Thyroid gland (tissue), 4 donors: Measurements from ENCODE around the gene CCR5AS.
A peak's percentile ranks its signal among the peaks of the same experiment; 100 is the strongest.

Experiments used
- DNase-seq, 2 donors: peaks; one replicate each; pipeline ENCODE4 v3.0.0-alpha.2; 2019
- H3K27ac ChIP-seq, 3 donors: fragments of 200-600 bp; sonication (generic); 1 replicate in 2 of 3; 2 replicates in 1 of 3; pipeline ENCODE4 v1.5.1; 2016 to 2019; ENCODE audit warnings: mild to moderate bottlenecking in 1 of 3, moderate library complexity in 1 of 3
- H3K27me3 ChIP-seq: fragments of 200-600 bp; sonication (generic); one replicate; pipeline ENCODE4 v1.5.1; 2019
- H3K36me3 ChIP-seq, 2 donors: fragments of 200-600 bp; sonication (generic); one replicate each; pipeline ENCODE4 v1.5.1; 2016 to 2019
- H3K4me1 ChIP-seq, 2 donors: fragments of 200-600 bp; sonication (generic); one replicate each; pipeline ENCODE4 v1.5.1; 2017 to 2019
- H3K4me3 ChIP-seq, 3 donors: fragments of 200-600 bp; sonication (generic); replicated peaks in 1 of 3; 1 replicate in 2 of 3; 2 replicates in 1 of 3; pipeline ENCODE4 v1.5.1; 2016; ENCODE audit warnings: mild to moderate bottlenecking in 1 of 3
- H3K9me3 ChIP-seq: fragments of 200-600 bp; sonication (generic); one replicate; pipeline ENCODE4 v1.5.1; 2017
- CTCF ChIP-seq, 6 experiments: fragments of 200-600 bp in 3 of 6; fragments of 450-650 bp in 3 of 6; sonication (generic) in 3 of 6; IDR thresholded peaks; one replicate each; pipeline ENCODE4 v1.5.1; 2016 to 2019; ENCODE audit warnings: antibody characterized with exemption in 6 of 6, mild to moderate bottlenecking in 2 of 6, inconsistent platforms in 1 of 6, moderate library complexity in 1 of 6
- POLR2A ChIP-seq, 2 donors: fragments of 450-650 bp; IDR thresholded peaks; one replicate each; pipeline ENCODE4 v1.6.1; 2017; ENCODE audit warnings: antibody characterized with exemption in 2 of 2, mild to moderate bottlenecking in 2 of 2, moderate library complexity in 1 of 2
- WGBS, 2 donors: methylation state at CpG; one replicate each; pipeline ENCODE4 v1.1.5; 2017; 5-methylcytosine and 5-hydroxymethylcytosine counted together
- intact Hi-C: fragments of 100-400 bp; cut with DNase I; formaldehyde crosslinking; loops from one replicate; pipeline ENCODE4 v1.15.1; 2023

CCR5AS gene

GRCh38 chr3:46406788-46407611, at the start of gene CCR5AS, which contains the start of gene CCRL2:
Gene CCR5AS (minus strand): TSS chr3:46407066.
Gene CCRL2 (plus strand): TSS chr3:46407259. CDS start chr3:46408080, 821 bp downstream.
- intact Hi-C loops, result no loop called here

GRCh38 chr3:46456118-46456517, 49.3 kb upstream of the CCR5AS start:
- H3K27ac ChIP-seq, result no peak overlapping the region
- H3K4me1 ChIP-seq, result no peaks in the 10 kb centered on the region
- H3K27me3 ChIP-seq, result no peaks in the 10 kb centered on the region
- no peaks in the 10 kb centered on the region for H3K36me3 ChIP-seq
- no peak for DNase-seq
- WGBS, 2 donors, result 91 to 92% methylated on average over 7 to 14 of the region's 14 CpGs
- no peak overlapping the region for H3K4me3 ChIP-seq
- no peak for TF ChIP-seq POLR2A (IDR thresholded peaks at IDR 0.05)
- no peak for TF ChIP-seq CTCF (IDR thresholded peaks at IDR 0.05)
- no peaks in the 10 kb centered on the region for H3K9me3 ChIP-seq
- intact Hi-C loops, result no loop called here

More at GRCh38 chr3:46406788-46407611, at the start of gene CCR5AS, which contains the start of gene CCRL2:
- H3K36me3 ChIP-seq, result no peaks in the 10 kb centered on the region
- WGBS, 2 donors, result 64 to 70% methylated on average over 20 of the region's 20 CpGs
- TF ChIP-seq CTCF (IDR thresholded peaks at IDR 0.05), result no peak
- no peak for TF ChIP-seq POLR2A (IDR thresholded peaks at IDR 0.05)
- no peaks in the 10 kb centered on the region for H3K9me3 ChIP-seq
- DNase-seq, result peak in 1 of 2 donors; percentile 12
- H3K27me3 ChIP-seq, result no peaks in the 10 kb centered on the region
- peak within 1 kb of the TSS in 2 of 3 donors; percentile 38 to 67 for H3K27ac ChIP-seq
- peaks cover 15 to 29% of the 10 kb centered on the region in 2 donors for H3K4me1 ChIP-seq
- H3K4me3 ChIP-seq, result no peak within 1 kb of the TSS

- Histone ChIP-seq H3K36me3 (no peaks in the 10 kb centered on the region), H3K4me1 (no peaks in the 10 kb centered on the region), H3K9me3 (no peaks in the 10 kb centered on the region), H3K27me3 (no peaks in the 10 kb centered on the region), H3K27ac (no peak overlapping the region), H3K4me3 (no peak overlapping the region)
- WGBS, 2 donors, result 88 to 91% methylated on average over 20 of the region's 21 CpGs
- DNase-seq, result no peak
- intact Hi-C loops, result no loop called here
- TF ChIP-seq POLR2A (IDR thresholded peaks at IDR 0.05), result no peak
- no peak for TF ChIP-seq CTCF (IDR thresholded peaks at IDR 0.05)
Measured at GRCh38 chr3:46455231-46456115, 48.6 kb upstream of the CCR5AS start.

- no peak overlapping the region for H3K27ac ChIP-seq
- no peak overlapping the region for H3K4me3 ChIP-seq
- H3K9me3 ChIP-seq, result no peaks in the 10 kb centered on the region
- no peak for TF ChIP-seq POLR2A (IDR thresholded peaks at IDR 0.05)
- TF ChIP-seq CTCF (IDR thresholded peaks at IDR 0.05), result no peak
- DNase-seq, result no peak
- WGBS, 2 donors, result 76 to 92% methylated on average over 7 of the region's 7 CpGs
- H3K36me3 ChIP-seq, result no peaks in the 10 kb centered on the region
- no peaks in the 10 kb centered on the region for H3K27me3 ChIP-seq
- intact Hi-C loops, result no loop called here
- H3K4me1 ChIP-seq, result no peaks in the 10 kb centered on the region
Measured at GRCh38 chr3:46454606-46455005, 47.7 kb upstream of the CCR5AS start.
